Activated T-cell treated with anti-CD3 and anti-CD28 coated beads, Interleukin-2, amount 50 U/mL, for 72 hours (primary cell): Measurements from ENCODE around the gene FHOD1. TPM values are rescaled to one million over a fixed set of nuclear protein-coding genes. Genes with fewer than 3 reads are reported as not detected.

Source experiments
- ATAC-seq, 2 donors: fragments of 150-1000 bp; cut with Tn5 transposase; replicated peaks in 1 of 2; 2 replicates each; pipeline ENCODE4 v1.10.0; 2021; ENCODE audit warnings: moderate library complexity in 2 of 2, mild to moderate bottlenecking in 1 of 2
- DNase-seq, 2 donors: peaks; one replicate each; pipeline ENCODE4 v3.0.0; 2021 to 2022; ENCODE audit warnings: mixed read lengths in 1 of 2
- H3K27ac Mint-ChIP-seq: one replicate; pipeline ENCODE4 v1.8.0; 2022; ENCODE audit warnings: mild to moderate bottlenecking, moderate library complexity, mixed read lengths
- H3K27me3 Mint-ChIP-seq: one replicate; pipeline ENCODE4 v1.8.0; 2022; ENCODE audit warnings: low read depth, mixed read lengths
- H3K36me3 Mint-ChIP-seq, 2 donors: one replicate each; pipeline ENCODE4 v1.8.0; 2022; ENCODE audit warnings: mixed read lengths in 2 of 2, mild to moderate bottlenecking in 1 of 2; ENCODE audit not compliant: insufficient read depth in 2 of 2
- H3K4me1 Mint-ChIP-seq: one replicate; pipeline ENCODE4 v1.8.0; 2022; ENCODE audit warnings: low read depth, mixed read lengths
- H3K4me3 Mint-ChIP-seq, 2 donors: one replicate each; pipeline ENCODE4 v1.8.0; 2022; ENCODE audit warnings: mild to moderate bottlenecking in 2 of 2, mixed read lengths in 2 of 2, moderate library complexity in 2 of 2
- H3K9me3 Mint-ChIP-seq, 2 donors: one replicate each; pipeline ENCODE4 v1.8.0; 2022; ENCODE audit warnings: mixed read lengths in 2 of 2
- total RNA-seq, 2 donors: library from RNA; stranded (reverse); gene quantifications; one replicate each; pipeline ENCODE4 v1.2.3, GENCODE V29; 2022

The FHOD1 gene
- total RNA-seq, 2 donors from 2014 or later: 106 to 114 TPM

- no peaks in the 10 kb centered on the region for H3K9me3 Mint-ChIP-seq
- H3K27me3 Mint-ChIP-seq: peaks cover 20% of the 10 kb centered on the region
- no peak for DNase-seq
- peaks cover 34% of the 10 kb centered on the region for H3K4me1 Mint-ChIP-seq
- peak overlapping the region; percentile 32 for H3K27ac Mint-ChIP-seq
- H3K4me3 Mint-ChIP-seq: peak overlapping the region; percentile 86
- H3K36me3 Mint-ChIP-seq: peaks cover under 1 to 4% of the 10 kb centered on the region in 2 donors
- ATAC-seq: no peak
Observed at GRCh38 chr16:67250045-67250327, 2.7 kb upstream of the FHOD1 start.

GRCh38 chr16:67249178-67250044 lies 2.1 kb upstream of the FHOD1 start:
- Mint-ChIP-seq H3K9me3 (no peaks in the 10 kb centered on the region), H3K4me1 (peaks cover 40% of the 10 kb centered on the region), H3K27ac (peak overlapping the region; percentile 67), H3K4me3 (peak overlapping the region; percentile 86), H3K36me3 (peaks cover 2 to 5% of the 10 kb centered on the region in 2 donors), H3K27me3 (peaks cover 20% of the 10 kb centered on the region)
- ATAC-seq (no peak), DNase-seq (no peak)

- Mint-ChIP-seq H3K9me3 (no peaks in the 10 kb centered on the region), H3K4me3 (peak within 1 kb of the TSS; percentile 86), H3K36me3 (peaks cover 2 to 5% of the 10 kb centered on the region in 2 donors), H3K4me1 (peaks cover 48% of the 10 kb centered on the region), H3K27ac (peak within 1 kb of the TSS; percentile 88), H3K27me3 (peaks cover 20% of the 10 kb centered on the region)
- ATAC-seq (peak in 1 of 2 donors; percentile 18), DNase-seq (peak; percentile 58 to 70)
Observed at GRCh38 chr16:67248401-67249177, 1.3 kb upstream of the FHOD1 start, which contains the start of gene SLC9A5. SLC9A5 (plus strand) TSS chr16:67248979; CDS start chr16:67249015, 36 bp downstream.

- DNase-seq: no peak
- Mint-ChIP-seq H3K4me3 (peak overlapping the region; percentile 85 to 86), H3K9me3 (no peaks in the 10 kb centered on the region), H3K36me3 (peaks cover 2 to 5% of the 10 kb centered on the region in 2 donors), H3K27ac (peak overlapping the region; percentile 69), H3K27me3 (peaks cover 20% of the 10 kb centered on the region), H3K4me1 (peaks cover 53% of the 10 kb centered on the region)
- ATAC-seq: no peak
Observed at GRCh38 chr16:67248073-67248400, 756 bp upstream of the FHOD1 start.

- H3K4me1 Mint-ChIP-seq: peaks cover 59% of the 10 kb centered on the region
- peak overlapping the region; percentile 85 to 86 for H3K4me3 Mint-ChIP-seq
- H3K36me3 Mint-ChIP-seq: peaks cover 2 to 5% of the 10 kb centered on the region in 2 donors
- ATAC-seq (peak; percentile 1 to 4), DNase-seq (no peak)
- no peak overlapping the region for H3K27ac Mint-ChIP-seq
- H3K27me3 Mint-ChIP-seq: peaks cover 18% of the 10 kb centered on the region
- H3K9me3 Mint-ChIP-seq: no peaks in the 10 kb centered on the region
Observed at GRCh38 chr16:67246756-67247191, 507 bp downstream of the FHOD1 start.

- DNase-seq (peak; percentile 68 to 80), ATAC-seq (peak; percentile 12 to 14)
- H3K36me3 Mint-ChIP-seq: peaks cover 2 to 5% of the 10 kb centered on the region in 2 donors
- H3K4me1 Mint-ChIP-seq: peaks cover 65% of the 10 kb centered on the region
- H3K4me3 Mint-ChIP-seq: peak overlapping the region; percentile 85 to 86
- no peak overlapping the region for H3K27ac Mint-ChIP-seq
- H3K9me3 Mint-ChIP-seq: no peaks in the 10 kb centered on the region
- H3K27me3 Mint-ChIP-seq: peaks cover 15% of the 10 kb centered on the region
Observed at GRCh38 chr16:67246081-67246755, 1.1 kb downstream of the FHOD1 start.

- H3K4me1 Mint-ChIP-seq: peaks cover 67% of the 10 kb centered on the region
Observed at GRCh38 chr16:67245674-67246080, 1.6 kb downstream of the FHOD1 start.

GRCh38 chr16:67245186-67245585 lies 2.1 kb downstream of the FHOD1 start:
- Mint-ChIP-seq H3K4me1 (peaks cover 65% of the 10 kb centered on the region), H3K9me3 (no peaks in the 10 kb centered on the region), H3K4me3 (peak overlapping the region; percentile 85 to 86), H3K27me3 (peaks cover 10% of the 10 kb centered on the region), H3K36me3 (peaks cover 2 to 5% of the 10 kb centered on the region in 2 donors), H3K27ac (peak overlapping the region; percentile 96)
- DNase-seq (no peak), ATAC-seq (no peak)

More at GRCh38 chr16:67245674-67246080, 1.6 kb downstream of the FHOD1 start:
- ATAC-seq (no peak), DNase-seq (peak in 1 of 2 donors; percentile 19)
- Mint-ChIP-seq H3K27ac (no peak overlapping the region), H3K36me3 (peaks cover 2 to 5% of the 10 kb centered on the region in 2 donors), H3K4me3 (peak overlapping the region; percentile 85 to 86), H3K27me3 (peaks cover 15% of the 10 kb centered on the region), H3K9me3 (no peaks in the 10 kb centered on the region)

- peak overlapping the region; percentile 96 for H3K27ac Mint-ChIP-seq
- H3K36me3 Mint-ChIP-seq: peaks cover 2 to 5% of the 10 kb centered on the region in 2 donors
- peak overlapping the region; percentile 85 to 86 for H3K4me3 Mint-ChIP-seq
- DNase-seq: peak; percentile 86 to 92
- peaks cover 59% of the 10 kb centered on the region for H3K4me1 Mint-ChIP-seq
- peaks cover 4% of the 10 kb centered on the region for H3K27me3 Mint-ChIP-seq
- no peaks in the 10 kb centered on the region for H3K9me3 Mint-ChIP-seq
- ATAC-seq: peak; percentile 70
Observed at GRCh38 chr16:67244387-67245185, 2.7 kb downstream of the FHOD1 start.

- Mint-ChIP-seq H3K4me3 (peak overlapping the region; percentile 85 to 86), H3K9me3 (no peaks in the 10 kb centered on the region), H3K27ac (no peak overlapping the region), H3K4me1 (peaks cover 54% of the 10 kb centered on the region), H3K36me3 (peaks cover 4 to 6% of the 10 kb centered on the region in 2 donors), H3K27me3 (no peaks in the 10 kb centered on the region)
- ATAC-seq: no peak
- DNase-seq: no peak
Observed at GRCh38 chr16:67243481-67243880, 3.8 kb downstream of the FHOD1 start.

GRCh38 chr16:67242138-67242730 lies 5.0 kb downstream of the FHOD1 start:
- H3K4me3 Mint-ChIP-seq: peak overlapping the region in 1 of 2 donors; percentile 16
- peaks cover 48% of the 10 kb centered on the region for H3K4me1 Mint-ChIP-seq
- ATAC-seq (no peak), DNase-seq (no peak)
- H3K36me3 Mint-ChIP-seq: peaks cover 8 to 10% of the 10 kb centered on the region in 2 donors
- H3K9me3 Mint-ChIP-seq: no peaks in the 10 kb centered on the region
- H3K27me3 Mint-ChIP-seq: no peaks in the 10 kb centered on the region
- peak overlapping the region; percentile 83 for H3K27ac Mint-ChIP-seq
